GM10266 (cell line): ENCODE results near the gene RASA3.

ENCODE experiments used
- DNase-seq: peaks from one replicate; pipeline ENCODE4 v3.0.0; 2012; ENCODE audit errors: extremely low spot score
- CTCF ChIP-seq: IDR thresholded peaks from 2 replicates; pipeline ENCODE4 v1.5.1; 2012; ENCODE audit warnings: mild to moderate bottlenecking, low read depth; ENCODE audit not compliant: control insufficient read depth, insufficient read depth; ENCODE audit errors: missing control alignments

The RASA3 gene

GRCh38 chr13:113928685-113929627 is 203.5 kb downstream of the RASA3 start:
- no peak for DNase-seq
- no peak for TF ChIP-seq CTCF
